DOHH2 (cell line): ENCODE data around the gene FREM2.

Source experiments
- H3F3A ChIP-seq: fragments of 200-600 bp; sonication (generic), shearing (Covaris generic); 2 replicates; pipeline ENCODE4 v1.6.0; 2016; ENCODE audit warnings: antibody characterized with exemption, mild to moderate bottlenecking; ENCODE audit not compliant: control insufficient read depth, insufficient read depth
- H3K27ac ChIP-seq: fragments of 200-600 bp; sonication (generic); 2 replicates; pipeline ENCODE4 v1.5.1; 2014; ENCODE audit warnings: low read depth, mild to moderate bottlenecking, low read length, moderate library complexity
- H3K27me3 ChIP-seq: fragments of 200-600 bp; sonication (generic); 2 replicates; pipeline ENCODE4 v1.6.1; 2014; ENCODE audit warnings: mild to moderate bottlenecking, low read length, mixed read lengths; ENCODE audit not compliant: control insufficient read depth
- H3K36me3 ChIP-seq: fragments of 200-600 bp; sonication (generic); 2 replicates; pipeline ENCODE4 v1.6.1; 2014; ENCODE audit warnings: mild to moderate bottlenecking, low read length, moderate library complexity, mixed read lengths; ENCODE audit not compliant: control insufficient read depth
- H3K4me1 ChIP-seq: fragments of 200-600 bp; sonication (generic); 2 replicates; pipeline ENCODE4 v1.6.1; 2014; ENCODE audit warnings: mild to moderate bottlenecking, low read length, mixed read lengths; ENCODE audit not compliant: control insufficient read depth
- H3K4me2 ChIP-seq: fragments of 200-600 bp; sonication (generic); 2 replicates; pipeline ENCODE4 v1.6.0; 2014; ENCODE audit warnings: mild to moderate bottlenecking, low read length, moderate library complexity
- H3K4me3 ChIP-seq: fragments of 200-600 bp; sonication (generic); 2 replicates; pipeline ENCODE4 v1.5.1; 2014; ENCODE audit warnings: mild to moderate bottlenecking, low read length, mixed read lengths
- H3K79me2 ChIP-seq: fragments of 200-600 bp; sonication (generic); 2 replicates; pipeline ENCODE4 v1.6.1; 2014; ENCODE audit warnings: mild to moderate bottlenecking, low read length, mixed read lengths; ENCODE audit not compliant: control insufficient read depth
- H3K9me2 ChIP-seq: fragments of 200-600 bp; sonication (generic); replicated peaks from 2 replicates; pipeline ENCODE4 v1.6.1; 2014; ENCODE audit warnings: mild to moderate bottlenecking, low read length, mixed read lengths; ENCODE audit not compliant: control insufficient read depth
- H3K9me3 ChIP-seq: fragments of 200-600 bp; sonication (generic); 2 replicates; pipeline ENCODE4 v1.6.1; 2014; ENCODE audit warnings: antibody characterized with exemption, low read length, mixed read lengths; ENCODE audit not compliant: control insufficient read depth, insufficient read depth
- H4K20me1 ChIP-seq: fragments of 200-600 bp; sonication (generic); 2 replicates; pipeline ENCODE4 v1.6.0; 2014; ENCODE audit warnings: low read depth, mild to moderate bottlenecking, antibody characterized with exemption, low read length, moderate library complexity; ENCODE audit not compliant: control insufficient read depth, insufficient read depth
- CTCF ChIP-seq: fragments of 200-600 bp; sonication (generic); IDR thresholded peaks from one replicate; pipeline ENCODE4 v1.5.1; 2014; ENCODE audit warnings: antibody characterized with exemption, mild to moderate bottlenecking, low read depth, low read length; ENCODE audit not compliant: poor library complexity, severe bottlenecking
- EZH2phosphoT487 ChIP-seq: fragments of 200-600 bp; sonication (generic); IDR thresholded peaks from 2 replicates; pipeline ENCODE4 v1.6.1; 2017; ENCODE audit warnings: borderline replicate concordance, mild to moderate bottlenecking, antibody characterized with exemption, low read length, moderate library complexity, mixed read lengths

Gene FREM2

DNA sequence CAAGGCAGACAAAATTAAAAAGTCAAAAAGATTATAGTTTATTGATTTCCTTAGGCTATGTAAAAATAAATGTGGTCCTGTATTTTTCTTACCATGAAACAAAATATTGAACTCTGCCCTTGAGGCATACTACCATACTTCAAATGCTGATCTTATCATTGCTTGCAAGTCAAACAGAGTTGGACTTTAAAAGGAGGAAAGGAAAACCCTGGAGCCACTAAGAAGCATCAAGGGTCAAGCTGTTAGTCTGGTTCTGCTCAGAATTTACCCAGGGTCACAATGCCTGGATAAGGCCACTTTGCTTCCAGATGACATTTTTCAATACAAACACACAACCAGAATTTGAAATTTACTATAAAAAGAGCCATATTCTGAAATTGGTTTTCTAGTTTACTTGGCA, 2.2 kb upstream of the FREM2 start:
- Histone ChIP-seq H3K4me1 (no peaks in the 10 kb centered on the region), H3K4me3 (no peak overlapping the region), H4K20me1 (no peaks in the 10 kb centered on the region), H3F3A (no peaks in the 10 kb centered on the region), H3K4me2 (no peak overlapping the region), H3K36me3 (no peaks in the 10 kb centered on the region), H3K27me3 (no peaks in the 10 kb centered on the region), H3K9me3 (peaks cover 18% of the 10 kb centered on the region; the same call in 1 of the 2 replicates), H3K79me2 (no peaks in the 10 kb centered on the region), H3K9me2 (no peaks in the 10 kb centered on the region), H3K27ac (no peak overlapping the region)
- no peak for TF ChIP-seq CTCF
- TF ChIP-seq EZH2phosphoT487 = no peak

- H3K9me2 ChIP-seq = no peaks in the 10 kb centered on the region
- H3K4me1 ChIP-seq = no peaks in the 10 kb centered on the region
- peaks cover 18% of the 10 kb centered on the region; the same call in 1 of the 2 replicates for H3K9me3 ChIP-seq
- TF ChIP-seq CTCF (no peak), EZH2phosphoT487 (no peak)
- H3K36me3 ChIP-seq = no peaks in the 10 kb centered on the region
- no peak overlapping the region for H3K4me3 ChIP-seq
- H3K4me2 ChIP-seq = no peak overlapping the region
- no peaks in the 10 kb centered on the region for H3F3A ChIP-seq
- no peaks in the 10 kb centered on the region for H3K27me3 ChIP-seq
- H4K20me1 ChIP-seq = no peaks in the 10 kb centered on the region
- H3K79me2 ChIP-seq = no peaks in the 10 kb centered on the region
- no peak overlapping the region for H3K27ac ChIP-seq
Measured at GRCh38 chr13:38685431-38685830, 1.4 kb upstream of the FREM2 start.

DNA sequence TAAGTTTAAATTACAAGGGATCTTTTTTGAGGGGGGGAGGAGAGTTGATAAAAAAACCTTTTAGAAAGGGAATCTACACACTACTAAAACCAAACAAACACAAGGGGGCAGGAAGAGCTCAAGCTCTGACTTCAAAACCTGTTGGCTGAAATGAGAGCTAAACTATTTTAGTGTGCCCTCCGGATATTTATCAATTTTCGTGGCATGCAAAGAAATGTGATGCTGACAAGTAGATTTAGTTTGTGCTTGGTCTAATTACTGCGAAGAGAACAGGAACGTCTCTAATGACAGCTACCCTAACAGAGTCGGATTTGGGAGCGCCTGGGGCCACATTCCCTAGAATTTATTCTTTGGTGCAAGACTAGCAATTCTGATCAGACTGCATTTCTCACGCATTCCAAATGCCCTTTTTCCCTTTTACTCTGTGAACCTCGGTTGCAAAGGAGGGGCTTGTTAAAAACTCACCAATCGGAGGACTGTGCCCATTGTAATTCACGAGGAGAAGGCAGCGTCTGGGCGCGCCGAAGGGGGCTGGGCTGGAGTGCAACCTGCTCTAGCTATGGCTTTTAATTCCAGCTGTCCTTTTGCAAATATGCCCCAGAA, 802 bp upstream of the FREM2 start:
- H3K4me1 ChIP-seq = no peaks in the 10 kb centered on the region
- no peaks in the 10 kb centered on the region for H3K27me3 ChIP-seq
- no peak overlapping the region for H3K4me3 ChIP-seq
- H3K9me3 ChIP-seq = peaks cover 18% of the 10 kb centered on the region; the same call in 1 of the 2 replicates
- no peaks in the 10 kb centered on the region for H3F3A ChIP-seq
- no peaks in the 10 kb centered on the region for H3K36me3 ChIP-seq
- no peak for TF ChIP-seq CTCF
- no peak for TF ChIP-seq EZH2phosphoT487
- H3K27ac ChIP-seq = no peak overlapping the region
- no peaks in the 10 kb centered on the region for H3K79me2 ChIP-seq
- H4K20me1 ChIP-seq = no peaks in the 10 kb centered on the region
- H3K9me2 ChIP-seq = no peaks in the 10 kb centered on the region
- no peak overlapping the region for H3K4me2 ChIP-seq
